ENCODE measurements around the gene TNRC6A. TPM values are rescaled to one million over a fixed set of nuclear protein-coding genes. Genes with fewer than 3 reads are reported as not detected.

The TNRC6A gene
- total and polyA plus RNA-seq, 2 of the 13 experiments (the other 11 are each of a cell fraction or from before 2014, with no cell fraction given) = 30.9 to 43.6 TPM

- WGBS (ENCODE audit: low lambda C conversion rate) = 99% methylated on average over 2 of the region's 2 CpGs
- BruUV-seq (replicated peaks) = no TSS peak
- in situ Hi-C loops (cut with HindIII; ENCODE audit: extremely low pct_ligation_motif_present, low pct_unique_long_range_greater_than_20kb) (no loop called here), intact Hi-C loops (cut with micrococcal nuclease; ENCODE audit: unreplicated experiment) (no loop called here)
- POLR2A ChIA-PET = interaction anchor here (1.2 kb wide), 1 partner anchor 24 kb away, joined by 5 read pairs; no protein-coding TSS in a partner anchor
- no peak for FAIRE-seq
- no peak overlapping the region for H3K9ac ChIP-seq (ENCODE audit: insufficient read depth, low read depth, low read length)
- H4K20me1 ChIP-seq (ENCODE audit: insufficient read depth, low read length) = peaks cover 76% of the 10 kb centered on the region
- no peak overlapping the region for H2AFZ ChIP-seq (ENCODE audit: low read length)
- no peaks in the 10 kb centered on the region for H3K4me1 ChIP-seq (ENCODE audit: insufficient read depth, low read length)
- TF ChIP-seq MED8 (CRISPR knock-in tag; IDR thresholded peaks at IDR 0.05; ENCODE audit: insufficient replicate concordance) = no peak
- peak; percentile 86 for TF ChIP-seq BCL6 (CRISPR knock-in tag; IDR thresholded peaks at IDR 0.05)
- H3K4me2 ChIP-seq (ENCODE audit: low read depth, low read length) = no peak overlapping the region
- H3K79me2 ChIP-seq (ENCODE audit: insufficient read depth, low read length) = peaks cover 100% of the 10 kb centered on the region
- H3K27ac ChIP-seq (ENCODE audit: extremely low read length, insufficient read depth, low read length) = no peak overlapping the region
- no peaks in the 10 kb centered on the region for H3K9me3 ChIP-seq (ENCODE audit: low read length)
- no peak for DNase-seq (ENCODE audit: low spot score)
- ATAC-seq = no peak
- no peaks in the 10 kb centered on the region for H3K27me3 ChIP-seq (ENCODE audit: control insufficient read depth in 1 of 2, insufficient read depth in 2 of 2, low read length in 2 of 2)
- no peak overlapping the region for H3K4me3 ChIP-seq (replicated peaks in 1 of 3; ENCODE audit: insufficient read depth in 1 of 3, low read depth in 2 of 3, low read length in 3 of 3)
- CTCF ChIA-PET (ENCODE audit: low intra/inter-chr PET ratio, low total read pairs) = no interaction called here
- H3K36me3 ChIP-seq (replicated peaks in 1 of 2; ENCODE audit: control insufficient read depth in 1 of 2, insufficient read depth in 2 of 2, low read length in 2 of 2) = peaks cover 9 to 17% of the 10 kb centered on the region in 2 experiments
Observed at GRCh38 chr16:24754543-24754942, 25.1 kb downstream of the TNRC6A start.

GRCh38 chr16:24755201-24755874 lies 25.9 kb downstream of the TNRC6A start:
- H3K4me3 ChIP-seq (replicated peaks in 1 of 3; ENCODE audit: insufficient read depth in 1 of 3, low read depth in 2 of 3, low read length in 3 of 3) = no peak overlapping the region
- no TSS peak for BruUV-seq (replicated peaks)
- no peak for DNase-seq (ENCODE audit: low spot score)
- H3K79me2 ChIP-seq (ENCODE audit: insufficient read depth, low read length) = peaks cover 100% of the 10 kb centered on the region
- intact Hi-C loops (cut with micrococcal nuclease; ENCODE audit: unreplicated experiment) (no loop called here), in situ Hi-C loops (cut with HindIII; ENCODE audit: extremely low pct_ligation_motif_present, low pct_unique_long_range_greater_than_20kb) (no loop called here)
- FAIRE-seq = no peak
- no peaks in the 10 kb centered on the region for H3K9me3 ChIP-seq (ENCODE audit: low read length)
- no peak overlapping the region for H3K4me2 ChIP-seq (ENCODE audit: low read depth, low read length)
- TF ChIP-seq ZNF414 (CRISPR knock-in tag; IDR thresholded peaks at IDR 0.05) (no peak), ZBTB33 (CRISPR knock-in tag; IDR thresholded peaks at IDR 0.05) (peak; percentile 77)
- peak; percentile 54; the same call in 2 of the 3 replicates for ATAC-seq
- ChIA-PET POLR2A (interaction anchor here (1.2 kb wide), 1 partner anchor 25 kb away, joined by 5 read pairs; no protein-coding TSS in a partner anchor), CTCF (ENCODE audit: low intra/inter-chr PET ratio, low total read pairs) (no interaction called here)
- peaks cover 1% of the 10 kb centered on the region; the same call in 1 of the 2 replicates for H3K4me1 ChIP-seq (ENCODE audit: insufficient read depth, low read length)
- H3K36me3 ChIP-seq (replicated peaks in 1 of 2; ENCODE audit: control insufficient read depth in 1 of 2, insufficient read depth in 2 of 2, low read length in 2 of 2) = peaks cover 12 to 25% of the 10 kb centered on the region in 2 experiments
- WGBS (ENCODE audit: low lambda C conversion rate) = 89% methylated on average over 3 of the region's 3 CpGs
- H2AFZ ChIP-seq (ENCODE audit: low read length) = no peak overlapping the region
- H3K9ac ChIP-seq (ENCODE audit: insufficient read depth, low read depth, low read length) = no peak overlapping the region
- H3K27me3 ChIP-seq (ENCODE audit: control insufficient read depth in 1 of 2, insufficient read depth in 2 of 2, low read length in 2 of 2) = no peaks in the 10 kb centered on the region
- H4K20me1 ChIP-seq (ENCODE audit: insufficient read depth, low read length) = peaks cover 72% of the 10 kb centered on the region
- no peak overlapping the region for H3K27ac ChIP-seq (ENCODE audit: extremely low read length, insufficient read depth, low read length)
